NCI-H526 treated with DMSO at 0.1 percent for 48 hours (cell line): ENCODE measurements around the gene TPM2.

ENCODE experiments used
- DNase-seq: peaks from one replicate; lab custom pipeline; 2025; lab: John Stamatoyannopoulos, UW

The TPM2 gene

GRCh38 chr9:35718721-35719511, 29.2 kb upstream of the TPM2 start:
- no peak for DNase-seq

DNA sequence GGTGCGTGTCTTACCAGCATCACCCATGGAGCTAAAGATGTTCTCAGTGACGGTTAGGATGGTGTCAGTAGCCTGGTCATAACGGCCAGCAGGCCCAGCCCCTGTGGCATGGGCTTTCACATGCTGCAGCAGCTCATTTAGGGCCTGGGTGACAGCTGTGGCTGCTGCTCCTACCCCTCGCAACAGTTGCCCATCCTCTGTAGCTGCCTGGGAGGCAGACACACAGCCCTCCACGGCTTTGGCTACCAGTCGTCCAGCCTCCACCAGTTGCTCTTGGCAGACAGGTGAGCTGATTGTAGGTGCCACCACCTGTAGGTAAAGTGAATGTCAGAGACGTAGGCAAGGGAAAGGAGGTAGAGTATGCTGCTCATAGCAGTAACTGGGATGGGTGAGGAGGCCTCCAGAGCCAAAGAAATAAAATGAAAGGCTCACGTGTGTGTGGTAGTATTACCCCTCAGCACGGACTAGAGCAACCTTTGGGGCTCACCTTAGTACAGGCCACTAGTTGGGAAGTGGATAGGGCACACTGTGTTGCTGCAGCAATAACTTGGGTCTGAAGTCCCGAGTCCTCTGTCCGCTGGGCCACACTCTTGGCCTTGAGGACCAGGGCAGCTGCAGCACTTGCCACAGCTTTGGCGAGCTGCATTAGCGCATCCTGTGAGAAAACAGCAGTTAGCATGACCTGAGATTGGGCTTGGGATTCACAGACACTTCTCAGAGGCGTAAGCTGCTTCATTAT, 27.6 kb upstream of the TPM2 start:
- DNase-seq = no peak

DNA sequence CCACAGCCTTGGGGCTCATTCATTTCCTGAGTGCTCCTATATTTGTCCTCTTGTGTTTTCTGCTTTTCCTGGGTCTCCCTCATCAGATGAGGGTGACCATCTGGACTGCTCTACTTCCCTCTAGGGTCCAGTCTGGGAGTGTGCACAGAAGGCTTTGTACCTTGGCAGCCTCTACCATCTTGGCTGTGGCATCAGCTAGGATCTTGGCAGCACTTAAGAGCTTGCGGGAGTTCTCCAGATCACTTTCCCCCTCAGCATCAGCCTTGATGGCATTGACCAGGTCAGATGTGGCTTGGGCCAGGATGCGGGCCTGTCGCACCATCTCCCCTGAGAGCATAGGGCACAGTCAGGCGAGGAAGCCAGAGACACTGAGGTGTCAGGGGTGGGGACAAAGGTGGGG, 26.5 kb upstream of the TPM2 start:
- DNase-seq = no peak

GRCh38 chr9:35714579-35715252, 25.0 kb upstream of the TPM2 start:
- DNase-seq = no peak

DNA sequence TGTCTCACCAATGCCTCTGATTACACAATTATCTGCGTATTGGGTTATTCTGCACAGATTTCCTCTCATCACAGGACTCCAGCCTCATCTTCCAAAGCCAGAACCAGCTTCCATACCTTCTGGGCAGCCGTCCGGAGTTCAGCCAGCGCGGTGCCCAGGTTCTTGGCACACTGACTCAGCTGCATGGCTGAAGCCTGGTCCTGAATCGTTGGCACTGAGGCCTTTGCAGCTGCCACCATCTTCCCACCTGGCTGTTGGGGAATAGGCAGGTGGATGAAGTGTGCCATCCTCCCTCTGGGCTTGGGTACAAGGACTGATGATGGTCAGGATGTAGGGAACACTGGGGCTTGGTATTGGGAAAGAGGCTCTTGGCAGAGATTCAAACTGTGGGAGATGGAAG, 24.4 kb upstream of the TPM2 start:
- DNase-seq = no peak

GRCh38 chr9:35713578-35713977, 23.9 kb upstream of the TPM2 start:
- no peak for DNase-seq

DNA sequence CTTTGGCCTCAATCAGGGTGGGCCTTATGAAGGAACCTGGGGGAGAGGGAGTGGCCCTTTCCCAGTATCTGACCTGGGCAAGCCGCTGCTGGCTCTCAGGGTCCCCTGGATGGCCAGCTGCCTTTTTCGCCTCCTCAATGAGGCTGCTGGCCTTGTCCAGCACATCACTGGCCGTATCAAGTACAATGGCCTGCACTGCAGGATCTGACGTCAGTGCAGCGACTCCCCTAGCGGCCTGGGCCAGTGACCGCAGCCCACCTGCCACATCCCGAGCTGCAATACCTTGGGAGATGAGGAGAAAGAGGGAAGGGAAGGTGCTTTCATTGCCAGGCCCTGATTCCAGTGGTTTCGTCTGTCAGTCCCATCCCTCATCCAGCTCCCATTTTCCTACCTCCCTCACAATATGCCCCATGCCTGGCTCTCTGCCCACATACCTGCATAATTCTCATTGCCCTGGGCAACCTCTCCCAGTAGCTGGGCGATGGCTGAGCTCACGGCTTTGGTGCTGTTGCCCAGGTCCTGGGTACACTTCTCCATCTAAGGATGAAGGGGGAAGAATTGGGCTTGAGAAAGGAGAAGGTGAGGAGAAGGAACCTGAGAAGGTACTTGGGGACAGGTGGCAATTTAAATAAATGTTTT, 23.2 kb upstream of the TPM2 start:
- DNase-seq = no peak

DNA sequence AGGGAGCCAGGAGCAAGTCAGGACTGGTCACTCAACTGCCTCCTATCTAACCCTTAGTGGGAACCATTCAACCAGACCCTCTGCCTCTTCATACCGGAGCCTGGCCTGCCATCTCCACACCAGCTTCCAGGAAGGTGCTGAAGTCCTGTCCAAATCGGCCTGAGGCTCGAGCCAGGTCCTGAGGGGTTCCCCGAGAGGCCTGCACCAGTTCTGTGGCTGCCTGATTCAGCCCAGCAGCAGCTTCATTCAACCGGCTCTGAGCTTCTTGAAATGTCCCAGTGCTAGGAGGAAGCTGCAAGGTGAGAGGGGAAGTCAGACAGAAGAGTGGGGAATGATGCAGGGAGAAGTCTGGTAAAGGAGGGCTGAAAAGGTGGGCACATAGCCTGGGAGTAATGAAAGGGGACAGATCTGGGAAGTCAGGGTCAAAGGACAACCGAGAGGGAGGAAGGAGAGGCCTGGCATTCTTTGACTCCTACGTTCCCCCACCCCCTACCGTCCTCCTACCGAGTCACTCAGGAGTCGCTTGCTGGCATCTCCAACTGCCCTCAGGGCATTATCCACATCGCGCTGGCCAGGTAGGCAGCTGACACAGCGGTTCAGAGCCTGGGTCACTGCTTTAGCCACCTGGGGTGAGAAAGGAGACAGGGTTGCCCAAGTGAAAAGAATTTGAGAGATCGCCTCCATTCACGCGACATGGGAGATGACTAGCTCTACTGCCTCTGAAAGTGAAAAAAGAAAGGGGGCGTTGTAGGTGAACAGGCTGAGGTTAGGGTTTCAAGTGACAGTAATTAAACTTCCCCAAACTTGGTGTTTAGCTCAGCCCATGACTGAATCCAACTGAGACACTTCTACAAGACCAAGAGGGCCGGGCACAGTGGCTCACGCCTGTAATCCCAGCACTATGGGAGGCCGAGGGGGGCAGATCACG, 22.0 kb upstream of the TPM2 start:
- DNase-seq = no peak

- no peak for DNase-seq
Measured at GRCh38 chr9:35710818-35711500, 21.2 kb upstream of the TPM2 start.

DNA sequence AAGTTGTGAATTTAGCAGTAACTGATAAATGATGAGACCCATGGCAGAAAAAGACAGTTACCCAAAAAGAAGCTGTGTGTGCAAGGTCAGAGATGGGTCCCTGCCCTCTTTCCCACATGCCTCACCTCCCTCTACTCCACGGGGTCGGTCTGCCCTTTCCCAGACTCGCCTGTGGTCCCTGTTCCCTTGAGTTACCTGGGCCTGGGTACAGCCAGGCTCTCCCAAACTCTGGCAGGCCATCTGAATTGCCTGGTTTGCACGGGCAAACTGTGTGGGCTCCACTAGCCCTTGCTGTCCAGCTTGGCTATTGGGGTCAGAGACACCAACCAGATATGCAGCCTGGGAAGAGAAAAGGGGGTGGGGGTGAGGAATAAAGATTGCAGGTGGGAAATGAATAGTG, 18.4 kb upstream of the TPM2 start:
- no peak for DNase-seq

DNA sequence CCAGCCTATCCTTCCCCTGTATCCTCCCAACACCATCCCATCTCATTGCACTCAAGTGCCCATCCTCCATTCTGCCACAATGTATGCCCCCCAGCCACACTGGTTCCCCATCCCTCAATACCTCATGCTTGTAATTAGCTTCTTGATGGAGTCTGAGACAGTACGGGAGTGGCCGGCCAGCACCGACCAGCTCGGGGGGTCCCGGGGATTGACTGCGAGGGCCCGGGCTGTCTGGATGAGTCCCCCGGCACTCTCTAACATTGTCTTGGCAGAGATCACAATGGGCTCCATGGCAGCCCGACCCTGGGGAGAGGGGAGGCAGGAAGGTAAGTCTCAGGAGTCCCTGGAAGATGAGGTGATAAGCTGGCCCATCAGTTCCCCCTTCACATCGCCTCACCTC, 17.2 kb upstream of the TPM2 start:
- DNase-seq = no peak

- DNase-seq = no peak
Measured at GRCh38 chr9:35705836-35706430, 16.2 kb upstream of the TPM2 start.

GRCh38 chr9:35705372-35705771, 15.6 kb upstream of the TPM2 start:
- DNase-seq = no peak

DNA sequence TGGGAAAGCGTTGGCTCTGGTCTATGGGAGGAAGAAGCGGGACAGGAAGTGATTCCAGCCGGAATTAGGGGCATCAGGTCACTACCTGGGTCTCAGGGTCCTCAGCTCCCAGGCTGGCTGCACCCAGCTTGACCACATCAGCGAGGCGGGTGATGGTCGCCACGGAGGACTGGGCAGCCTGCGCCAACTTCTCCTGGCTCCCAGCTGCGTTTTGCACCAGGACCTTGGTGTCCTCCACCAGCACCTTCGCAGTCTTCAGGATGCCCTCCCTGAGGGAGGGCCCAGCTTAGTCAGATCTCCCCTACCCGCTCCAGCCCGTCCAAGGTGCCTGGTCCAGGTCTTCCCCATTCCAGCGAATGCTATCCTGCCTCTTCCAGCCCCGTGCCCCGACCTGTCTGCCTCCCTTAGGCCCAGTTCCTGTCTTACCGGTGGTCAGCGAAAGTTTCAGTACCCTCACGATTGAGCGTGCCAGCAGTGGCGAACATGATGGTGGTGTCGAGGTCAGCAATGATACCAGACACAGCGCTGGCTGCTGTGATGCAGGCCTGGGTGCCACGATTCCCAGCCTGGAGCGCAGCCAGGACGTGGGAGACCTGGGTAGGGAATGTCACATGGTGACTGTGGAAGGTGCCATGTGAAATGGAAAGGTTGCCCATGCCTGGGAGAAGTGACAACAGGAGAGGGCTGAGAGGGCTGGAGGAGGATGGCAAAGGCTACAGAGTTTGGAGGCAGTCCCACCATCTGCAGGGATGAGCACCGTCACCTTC, 14.4 kb upstream of the TPM2 start:
- DNase-seq = no peak

- DNase-seq = no peak
Measured at GRCh38 chr9:35702696-35703095, 13.0 kb upstream of the TPM2 start.

DNA sequence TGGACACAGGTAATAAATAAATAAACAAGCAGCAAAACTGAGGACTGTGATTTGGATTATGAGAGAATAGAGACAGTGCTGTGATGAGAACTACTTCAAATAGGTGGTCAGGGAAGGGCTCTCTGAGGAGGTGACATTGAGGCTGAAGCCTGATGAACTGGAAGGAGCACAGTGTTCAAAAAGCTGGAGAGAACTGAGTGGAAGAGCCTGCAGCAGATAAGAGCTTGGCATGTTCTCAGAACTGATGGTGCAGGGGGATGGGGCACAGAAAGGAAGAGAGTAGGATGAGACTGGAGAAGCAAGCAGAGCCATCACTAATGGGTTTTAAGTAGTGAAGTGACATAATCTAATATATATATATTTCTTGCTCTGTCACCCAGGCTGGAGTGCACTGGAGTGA, 11.2 kb upstream of the TPM2 start:
- no peak for DNase-seq

GRCh38 chr9:35700031-35700430, 10.3 kb upstream of the TPM2 start:
- no peak for DNase-seq

DNA sequence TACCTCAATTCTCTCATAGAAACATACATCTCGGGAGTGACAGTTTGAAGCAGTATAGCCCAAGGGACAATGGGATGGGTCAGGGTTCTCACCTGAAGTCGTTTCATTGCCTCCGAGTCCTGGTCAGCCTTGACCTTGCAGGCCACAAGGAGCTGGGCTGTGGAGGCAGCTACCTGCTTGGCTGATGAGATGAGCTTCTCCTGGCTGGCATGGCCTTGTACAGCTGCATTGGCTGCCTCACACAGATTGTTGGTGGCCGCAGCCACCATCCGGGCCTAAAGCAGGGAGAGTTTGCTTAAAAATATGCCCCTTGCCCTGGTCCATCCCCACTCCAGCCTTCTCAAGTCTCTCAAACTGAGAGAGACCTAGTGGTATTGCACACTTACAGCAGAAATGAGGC, 8.5 kb upstream of the TPM2 start:
- DNase-seq = no peak

DNA sequence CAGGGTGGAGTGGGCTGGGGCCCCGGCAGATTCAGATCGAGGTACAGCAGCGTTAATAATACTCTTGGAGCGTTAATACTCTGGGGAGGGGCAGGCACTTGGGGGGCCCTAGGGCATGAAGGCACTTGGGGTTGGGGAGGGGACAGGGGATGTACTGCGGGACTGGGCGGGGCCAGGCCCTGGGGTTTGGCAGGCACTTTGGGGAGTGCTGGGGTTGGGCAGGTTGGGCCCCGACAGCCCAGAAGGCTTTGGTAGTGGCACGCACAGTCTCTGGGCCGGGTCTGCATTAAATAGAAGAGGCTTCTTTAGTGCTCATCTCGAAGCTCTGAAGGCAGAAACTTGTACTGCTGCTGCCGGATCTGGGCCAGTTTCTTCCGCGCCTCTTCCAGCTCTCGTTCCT, 7.8 kb upstream of the TPM2 start:
- DNase-seq = no peak
